ENCODE results near the gene ITGB5. TPM values are rescaled to one million over a fixed set of nuclear protein-coding genes. Genes with fewer than 3 reads are reported as not detected.
A peak's percentile ranks its signal among the peaks of the same experiment; 100 is the strongest.

The ITGB5 gene
- total and polyA plus RNA-seq, 2 experiments from 2014 or later: 33.9 to 383 TPM

GRCh38 chr3:124878561-124879336 is 8.4 kb downstream of the ITGB5 start:
- Histone ChIP-seq H3K27me3 (replicated peaks; ENCODE audit: insufficient read depth) (no peaks in the 10 kb centered on the region), H3K36me3 (ENCODE audit: low read depth) (no peaks in the 10 kb centered on the region), H3K4me2 (ENCODE audit: unreplicated experiment) (peak overlapping the region; percentile 80), H3K4me1 (ENCODE audit: insufficient read depth) (peaks cover 60% of the 10 kb centered on the region), H4K20me1 (ENCODE audit: insufficient read depth) (no peaks in the 10 kb centered on the region), H3K9ac (peak overlapping the region; percentile 54), H3F3A (ENCODE audit: insufficient read depth) (peaks cover 54% of the 10 kb centered on the region), H3K27ac (peak overlapping the region; percentile 77), H2AFZ (no peak overlapping the region), H3K9me2 (ENCODE audit: insufficient read depth) (no peaks in the 10 kb centered on the region), H3K4me3 (peak overlapping the region; percentile 55), H3K79me2 (ENCODE audit: insufficient read depth) (peaks cover 90% of the 10 kb centered on the region), H3K9me3 (ENCODE audit: low read depth) (no peaks in the 10 kb centered on the region)
- no peak for TF ChIP-seq EZH2 (IDR thresholded peaks at IDR 0.05; ENCODE audit: insufficient read depth, poor library complexity, severe bottlenecking)
- TF ChIP-seq EZH2phosphoT487 (IDR thresholded peaks at IDR 0.05; ENCODE audit: insufficient read depth, low read depth): 0 out of 2 replicates have a peak, but pooled peaks have one; percentile 72
- 2% methylated on average over 6 of the region's 6 CpGs for WGBS, 2 experiments (ENCODE audit: low coverage in 1 of 2, low lambda C conversion rate in 2 of 2, missing lambda C conversion rate in 2 of 2)
- in situ Hi-C loops (cut with MboI): no loop called here
- DNase-seq: peak; percentile 94

- peak overlapping the region; percentile 80 for H3K4me2 ChIP-seq (ENCODE audit: unreplicated experiment)
- in situ Hi-C loops (cut with MboI): no loop called here
- H2AFZ ChIP-seq: no peak overlapping the region
- no peaks in the 10 kb centered on the region for H3K9me3 ChIP-seq (ENCODE audit: low read depth)
- H3K27ac ChIP-seq: peak overlapping the region; percentile 77
- WGBS, 2 experiments (ENCODE audit: low coverage in 1 of 2, low lambda C conversion rate in 2 of 2, missing lambda C conversion rate in 2 of 2): 84 to 93% methylated on average over 3 of the region's 3 CpGs
- H3K79me2 ChIP-seq (ENCODE audit: insufficient read depth): peaks cover 90% of the 10 kb centered on the region
- peaks cover 50% of the 10 kb centered on the region for H3F3A ChIP-seq (ENCODE audit: insufficient read depth)
- H3K4me1 ChIP-seq (ENCODE audit: insufficient read depth): peaks cover 62% of the 10 kb centered on the region
- H3K27me3 ChIP-seq (replicated peaks; ENCODE audit: insufficient read depth): no peaks in the 10 kb centered on the region
- H3K9me2 ChIP-seq (ENCODE audit: insufficient read depth): no peaks in the 10 kb centered on the region
- H3K9ac ChIP-seq: peak overlapping the region; percentile 54
- H3K36me3 ChIP-seq (ENCODE audit: low read depth): peaks cover 7% of the 10 kb centered on the region; the same call in 1 of the 2 replicates
- H4K20me1 ChIP-seq (ENCODE audit: insufficient read depth): 0 out of 2 replicates have a peak, but pooled peaks cover 5% of the 10 kb centered on the region
- TF ChIP-seq EZH2phosphoT487 (IDR thresholded peaks at IDR 0.05; ENCODE audit: insufficient read depth, low read depth) (no peak), EZH2 (IDR thresholded peaks at IDR 0.05; ENCODE audit: insufficient read depth, poor library complexity, severe bottlenecking) (no peak)
- no peak overlapping the region for H3K4me3 ChIP-seq
- DNase-seq: no peak
Observed at GRCh38 chr3:124877674-124878073, 9.5 kb downstream of the ITGB5 start.

GRCh38 chr3:124876401-124876878 is 10.7 kb downstream of the ITGB5 start:
- Histone ChIP-seq H4K20me1 (ENCODE audit: insufficient read depth) (0 out of 2 replicates have a peak, but pooled peaks cover 5% of the 10 kb centered on the region), H3K79me2 (ENCODE audit: insufficient read depth) (peaks cover 87% of the 10 kb centered on the region), H3K27me3 (replicated peaks; ENCODE audit: insufficient read depth) (no peaks in the 10 kb centered on the region), H3K27ac (no peak overlapping the region), H3K9me3 (ENCODE audit: low read depth) (no peaks in the 10 kb centered on the region), H3K9me2 (ENCODE audit: insufficient read depth) (no peaks in the 10 kb centered on the region), H3K36me3 (ENCODE audit: low read depth) (peaks cover 7% of the 10 kb centered on the region), H3F3A (ENCODE audit: insufficient read depth) (peaks cover 40% of the 10 kb centered on the region), H3K4me2 (ENCODE audit: unreplicated experiment) (no peak overlapping the region), H3K9ac (no peak overlapping the region), H2AFZ (no peak overlapping the region), H3K4me1 (ENCODE audit: insufficient read depth) (peaks cover 52% of the 10 kb centered on the region), H3K4me3 (no peak overlapping the region)
- DNase-seq: no peak
- in situ Hi-C loops (cut with MboI): no loop called here
- WGBS, 2 experiments (ENCODE audit: low coverage in 1 of 2, low lambda C conversion rate in 2 of 2, missing lambda C conversion rate in 2 of 2): 75 to 77% methylated on average over 3 of the region's 3 CpGs
- TF ChIP-seq EZH2 (IDR thresholded peaks at IDR 0.05; ENCODE audit: insufficient read depth, poor library complexity, severe bottlenecking): no peak
- no peak for TF ChIP-seq EZH2phosphoT487 (IDR thresholded peaks at IDR 0.05; ENCODE audit: insufficient read depth, low read depth)

GRCh38 chr3:124873226-124873625 is 13.9 kb downstream of the ITGB5 start:
- Histone ChIP-seq H3K27ac (no peak overlapping the region), H3K4me2 (ENCODE audit: unreplicated experiment) (no peak overlapping the region), H3K4me3 (no peak overlapping the region), H3K36me3 (ENCODE audit: low read depth) (peaks cover 11% of the 10 kb centered on the region), H3K9ac (no peak overlapping the region), H3K79me2 (ENCODE audit: insufficient read depth) (peaks cover 97% of the 10 kb centered on the region), H3K9me2 (ENCODE audit: insufficient read depth) (no peaks in the 10 kb centered on the region), H3K27me3 (replicated peaks; ENCODE audit: insufficient read depth) (no peaks in the 10 kb centered on the region), H3K9me3 (ENCODE audit: low read depth) (no peaks in the 10 kb centered on the region), H2AFZ (no peak overlapping the region), H3F3A (ENCODE audit: insufficient read depth) (peaks cover 12% of the 10 kb centered on the region), H4K20me1 (ENCODE audit: insufficient read depth) (0 out of 2 replicates have a peak, but pooled peaks cover 5% of the 10 kb centered on the region), H3K4me1 (ENCODE audit: insufficient read depth) (peaks cover 31% of the 10 kb centered on the region)
- no peak for DNase-seq
- in situ Hi-C loops (cut with MboI): no loop called here
- TF ChIP-seq EZH2phosphoT487 (IDR thresholded peaks at IDR 0.05; ENCODE audit: insufficient read depth, low read depth) (no peak), EZH2 (IDR thresholded peaks at IDR 0.05; ENCODE audit: insufficient read depth, poor library complexity, severe bottlenecking) (no peak)
- WGBS, 2 experiments (ENCODE audit: low coverage in 1 of 2, low lambda C conversion rate in 2 of 2, missing lambda C conversion rate in 2 of 2): 88 to 100% methylated on average over 1 of the region's 1 CpG
